ENCODE measurements around the gene MAP3K20. TPM values are rescaled to one million over a fixed set of nuclear protein-coding genes. Genes with fewer than 3 reads are reported as not detected.
"Not testable (repeated sequence)": the region's sequence is repeated elsewhere in the genome, so short reads cannot be mapped to it uniquely, and the experiment has no call there.

MAP3K20 gene
- total RNA-seq, 2 donors from 2014 or later, result 6.7 to 30.3 TPM

DNA sequence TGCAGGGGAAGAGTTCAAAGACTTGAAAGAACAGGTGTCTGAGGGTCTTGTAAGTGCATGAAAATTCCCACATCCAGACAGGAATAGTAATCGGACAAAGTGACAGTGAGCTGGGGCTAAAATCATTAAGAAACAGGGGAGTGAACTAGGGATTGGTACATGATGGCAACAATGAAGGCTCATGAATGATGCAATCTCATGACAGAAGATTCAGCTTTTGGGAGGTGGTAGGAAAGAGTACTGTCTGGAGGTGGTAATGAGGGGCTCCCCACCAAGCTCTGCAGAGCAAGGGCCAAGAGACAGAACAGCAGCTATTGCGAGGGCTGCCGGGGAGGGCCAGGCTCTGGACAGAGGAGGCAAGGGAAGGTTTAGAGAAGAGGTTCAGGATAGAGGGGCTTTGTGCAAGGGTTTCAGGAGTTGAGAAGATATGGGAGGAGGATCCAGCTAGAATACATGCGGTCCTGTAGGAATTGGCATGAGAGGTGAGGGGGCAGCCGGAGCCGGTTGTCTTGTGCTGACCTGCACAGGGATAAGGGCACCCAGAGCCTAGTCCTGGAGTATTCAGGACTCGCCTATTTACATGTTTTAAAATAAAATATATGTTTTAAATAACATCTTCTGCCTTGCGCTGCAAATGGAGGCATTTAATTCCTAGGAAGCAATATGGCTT lies 31.4 kb downstream of the MAP3K20 start:
- intact Hi-C loops (cut with DNase I, micrococcal nuclease), result no loop called here
- ATAC-seq (no peak), DNase-seq (no peak)

DNA sequence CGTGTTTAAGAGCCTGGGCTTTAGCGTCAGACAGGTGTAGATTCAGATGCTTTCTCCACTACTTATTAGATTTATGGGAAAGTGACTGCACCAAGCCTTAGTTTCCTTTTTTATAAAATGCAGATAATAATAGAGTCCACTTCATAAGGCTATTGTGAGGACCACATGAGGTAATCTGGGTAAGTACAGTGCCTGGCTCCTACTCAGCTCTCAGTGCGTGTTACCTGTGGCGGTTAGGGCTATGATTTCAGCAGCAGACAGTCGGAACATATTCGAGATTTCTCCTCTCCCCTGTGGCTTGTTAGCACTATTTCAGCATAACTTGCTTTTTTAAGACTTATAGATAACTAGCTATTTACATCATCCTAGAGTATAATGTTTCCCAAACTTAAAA lies 32.0 kb downstream of the MAP3K20 start:
- DNase-seq, result no peak
- ATAC-seq, result no peak
- intact Hi-C loops (cut with DNase I, micrococcal nuclease), result no loop called here

DNA sequence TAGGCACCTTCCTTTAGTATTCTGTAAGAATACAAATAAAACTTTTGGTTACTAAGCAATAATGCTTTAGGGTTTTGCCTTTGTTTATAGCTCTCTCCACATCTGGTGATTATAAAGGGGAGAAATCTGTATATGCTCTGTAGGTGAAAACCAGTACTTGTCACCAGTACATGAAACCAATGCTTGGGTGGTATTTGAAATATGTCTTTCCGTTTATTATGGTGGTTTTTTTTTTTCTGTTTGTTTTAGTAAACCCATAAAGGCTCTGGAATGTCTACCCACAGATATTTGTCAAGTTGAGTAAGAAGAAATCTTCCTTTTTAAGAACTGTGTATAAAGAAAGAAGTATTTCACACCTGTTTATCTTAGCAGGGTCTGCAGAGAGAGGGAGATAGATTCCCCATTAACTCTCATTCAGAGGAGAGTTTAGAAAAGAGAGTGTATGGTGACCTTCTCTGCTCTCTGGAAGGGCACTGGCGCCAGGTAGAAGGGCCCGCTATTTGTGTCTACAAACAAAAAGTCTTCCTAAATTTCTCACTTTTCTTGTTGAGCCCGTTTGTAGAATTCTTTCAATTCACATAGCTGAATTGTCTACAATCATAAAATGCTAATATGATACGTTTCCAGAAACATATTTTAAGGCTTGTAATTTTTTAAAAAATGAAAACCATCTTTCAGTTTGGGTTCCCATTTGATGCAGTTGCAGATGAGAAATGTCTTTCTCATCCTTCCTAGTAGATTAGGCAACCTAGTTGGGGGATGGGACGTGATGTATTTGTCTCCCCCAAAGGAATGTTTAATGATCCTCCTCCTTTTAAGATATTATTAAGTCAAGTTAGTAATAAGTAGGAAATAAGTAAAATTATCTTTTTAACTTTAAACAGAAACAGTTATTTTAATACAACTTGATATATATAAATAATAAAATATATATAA lies 33.9 kb downstream of the MAP3K20 start:
- intact Hi-C loops (cut with DNase I, micrococcal nuclease), result no loop called here
- ATAC-seq, result peak; percentile 28
- DNase-seq, result no peak

DNA sequence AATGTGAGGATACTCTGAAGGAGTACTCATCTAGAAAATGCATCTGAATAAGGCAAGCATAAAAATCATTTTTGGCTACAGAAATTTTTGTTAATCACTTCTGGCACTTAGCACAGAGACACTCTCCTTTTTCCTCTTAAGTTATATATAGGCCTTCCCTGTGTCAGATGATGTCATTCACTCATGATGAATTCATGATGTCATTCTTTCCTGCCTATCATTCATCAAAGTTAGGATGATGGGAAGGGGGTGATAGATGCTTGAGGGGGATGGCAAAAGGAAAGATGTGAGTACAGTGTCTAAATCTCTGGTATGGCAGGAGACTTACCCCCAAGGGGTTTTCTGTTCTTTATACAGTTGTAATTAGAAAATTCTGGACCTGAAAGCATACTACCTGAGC lies 42.0 kb downstream of the MAP3K20 start:
- ATAC-seq, result no peak
- intact Hi-C loops (cut with DNase I, micrococcal nuclease), result no loop called here
- DNase-seq, result no peak

DNA sequence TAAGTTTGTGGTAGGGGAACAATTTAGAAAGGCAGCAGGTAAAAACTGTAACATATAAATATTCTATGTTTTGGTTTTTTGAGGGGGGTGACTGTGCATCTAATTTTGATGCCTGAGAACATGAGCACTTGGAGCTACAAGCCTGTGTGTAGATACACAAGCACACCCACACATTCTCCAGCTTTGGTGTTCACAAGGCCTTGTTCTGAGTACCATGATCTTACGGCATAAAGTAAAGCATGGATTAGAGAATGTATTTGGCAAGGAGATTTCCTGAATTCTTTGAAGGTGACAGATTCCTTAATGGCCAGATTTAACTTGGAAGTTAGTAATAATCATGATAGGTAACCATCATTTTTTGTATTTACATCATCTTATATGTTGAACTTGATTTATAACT lies 42.7 kb downstream of the MAP3K20 start:
- DNase-seq (no peak), ATAC-seq (no peak)
- intact Hi-C loops (cut with DNase I, micrococcal nuclease), result no loop called here

DNA sequence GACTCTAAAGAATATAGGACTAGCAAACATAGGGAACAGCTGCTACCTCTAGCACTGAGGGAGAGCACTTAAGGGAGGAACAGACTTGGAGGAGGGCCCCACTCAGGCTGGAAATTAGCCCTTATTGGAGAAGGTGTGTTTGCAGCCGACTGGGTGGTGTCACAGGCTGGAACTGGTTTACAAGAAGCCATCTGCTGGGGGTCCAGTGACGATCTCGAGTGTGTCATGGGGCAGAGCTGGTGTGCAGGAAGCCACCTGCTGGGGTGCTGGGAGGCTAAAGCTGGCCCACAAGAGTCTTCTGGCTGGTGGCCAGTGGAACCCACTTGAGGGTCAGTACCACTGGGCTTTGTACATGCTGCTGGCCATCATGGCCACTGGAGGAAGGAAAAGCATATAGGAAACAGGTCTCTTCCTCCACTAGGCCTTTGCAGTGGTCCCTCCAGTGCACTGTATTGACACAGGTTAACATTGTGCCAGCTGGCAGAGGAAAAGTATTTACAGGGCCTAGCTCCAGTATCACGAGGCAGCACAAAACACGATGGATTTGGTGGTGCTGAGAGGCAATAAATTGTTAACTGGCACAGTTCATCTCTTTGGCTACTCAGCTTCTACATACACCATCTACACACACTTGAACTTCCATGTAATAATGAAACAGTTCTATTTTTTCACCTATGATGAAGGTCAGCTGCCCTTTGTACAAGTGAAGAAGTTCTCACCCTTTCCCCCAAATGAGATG lies 43.6 kb downstream of the MAP3K20 start:
- ATAC-seq (peak; percentile 35), DNase-seq (peak in 1 of 2 donors; percentile 48)
- intact Hi-C loops (cut with DNase I, micrococcal nuclease), result no loop called here

DNA sequence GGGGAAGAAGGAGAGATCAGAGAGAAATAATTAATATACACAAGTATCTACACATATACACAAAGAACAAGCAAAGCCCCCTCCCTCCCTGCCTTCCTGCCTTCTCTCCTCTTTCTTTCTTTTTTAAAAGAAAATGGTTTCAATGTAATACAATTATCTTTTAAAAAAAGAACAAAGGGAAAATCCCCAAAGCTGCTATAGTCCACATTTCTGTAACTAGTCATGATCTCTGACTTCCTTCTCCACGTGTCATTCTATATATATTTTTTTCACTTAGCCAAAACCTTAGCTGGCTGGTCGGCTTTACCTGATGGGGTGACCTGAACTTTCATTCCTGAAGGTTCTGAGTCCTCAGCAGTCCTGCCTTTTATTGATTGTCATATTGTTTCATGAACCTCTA lies 44.3 kb downstream of the MAP3K20 start:
- no peak for ATAC-seq
- no peak for DNase-seq
- intact Hi-C loops (cut with DNase I, micrococcal nuclease), result no loop called here

DNA sequence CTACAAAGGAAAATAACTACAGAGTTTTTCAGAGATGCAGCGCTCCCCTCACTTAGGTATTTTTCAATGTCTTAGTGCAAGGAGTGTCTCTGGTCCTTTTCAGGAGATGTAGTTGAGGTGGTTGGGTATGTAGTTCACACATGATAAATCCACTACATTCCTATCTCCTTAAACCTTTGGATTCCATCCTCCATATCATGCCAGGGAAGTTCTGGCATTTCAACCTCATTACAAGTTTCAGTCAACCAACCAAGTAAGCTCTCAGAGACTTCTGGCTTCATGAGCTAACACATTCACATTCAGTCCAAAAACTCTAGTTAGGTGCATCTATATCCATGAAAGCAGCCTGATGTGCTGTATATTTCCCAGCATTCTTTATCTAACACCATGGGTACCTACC lies 47.3 kb downstream of the MAP3K20 start:
- ATAC-seq, result no peak
- intact Hi-C loops (cut with DNase I, micrococcal nuclease), result no loop called here
- DNase-seq, result no peak

DNA sequence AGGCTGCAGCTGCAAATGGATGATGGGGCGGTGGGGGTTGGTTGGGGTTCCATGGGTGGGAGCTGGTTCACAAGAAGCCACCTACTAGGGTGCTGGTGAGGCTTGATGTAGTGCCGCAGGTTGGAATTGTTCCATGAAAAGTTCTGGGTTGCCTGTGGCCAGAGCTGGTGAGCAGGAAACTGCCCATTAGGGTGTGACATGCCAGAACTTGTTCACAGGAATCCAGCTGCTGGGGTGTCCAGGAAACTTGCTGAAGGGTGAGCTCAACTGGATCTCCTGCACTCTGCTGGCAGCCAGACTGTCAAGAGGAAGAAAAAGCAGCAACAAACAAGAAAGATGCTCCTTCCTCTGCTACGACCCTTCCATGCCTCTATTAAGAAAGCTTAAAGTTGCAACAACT lies 48.8 kb downstream of the MAP3K20 start:
- DNase-seq (no peak), ATAC-seq (no peak)
- intact Hi-C loops (cut with DNase I, micrococcal nuclease), result no loop called here

DNA sequence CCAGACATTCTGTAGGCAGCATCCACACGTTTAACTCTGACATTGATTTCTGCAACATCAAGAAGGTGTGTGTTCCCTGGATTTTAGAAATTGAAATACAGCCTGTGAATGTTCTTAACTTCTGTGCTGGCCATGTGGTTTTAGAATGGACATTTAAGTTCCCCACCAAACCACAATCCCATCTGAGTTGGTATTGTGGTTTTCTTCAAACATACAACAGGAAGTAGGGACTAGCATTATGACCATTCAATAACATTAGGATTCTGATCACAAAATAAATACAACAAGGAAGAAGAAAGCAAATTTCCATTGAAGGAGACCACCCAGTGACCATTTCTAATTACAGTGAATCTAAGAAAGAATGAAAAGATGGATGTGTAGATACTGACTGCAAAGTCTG lies 51.2 kb downstream of the MAP3K20 start:
- intact Hi-C loops (cut with DNase I, micrococcal nuclease), result no loop called here
- no peak for ATAC-seq
- DNase-seq, result no peak

DNA sequence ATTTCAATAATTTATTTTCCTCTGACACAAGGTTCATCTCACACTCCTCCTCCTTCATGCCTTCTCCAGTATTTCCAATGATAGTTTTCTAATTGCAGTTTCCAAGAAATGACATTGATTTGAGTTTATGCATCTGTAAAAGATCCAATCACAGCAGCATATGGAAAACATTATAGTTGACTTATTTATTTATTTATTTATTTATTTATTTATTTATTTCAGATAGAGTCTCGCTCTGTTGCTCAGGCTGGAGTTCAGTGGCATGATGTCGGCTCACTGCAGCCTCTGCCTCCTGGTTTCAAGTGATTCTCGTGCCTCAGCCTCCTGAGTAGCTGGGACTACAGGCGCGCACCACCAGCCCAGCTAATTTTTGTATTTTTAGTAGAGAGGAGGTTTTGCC lies 52.5 kb downstream of the MAP3K20 start:
- ATAC-seq; intact Hi-C loops (cut with DNase I, micrococcal nuclease); DNase-seq: not testable (repeated sequence)

DNA sequence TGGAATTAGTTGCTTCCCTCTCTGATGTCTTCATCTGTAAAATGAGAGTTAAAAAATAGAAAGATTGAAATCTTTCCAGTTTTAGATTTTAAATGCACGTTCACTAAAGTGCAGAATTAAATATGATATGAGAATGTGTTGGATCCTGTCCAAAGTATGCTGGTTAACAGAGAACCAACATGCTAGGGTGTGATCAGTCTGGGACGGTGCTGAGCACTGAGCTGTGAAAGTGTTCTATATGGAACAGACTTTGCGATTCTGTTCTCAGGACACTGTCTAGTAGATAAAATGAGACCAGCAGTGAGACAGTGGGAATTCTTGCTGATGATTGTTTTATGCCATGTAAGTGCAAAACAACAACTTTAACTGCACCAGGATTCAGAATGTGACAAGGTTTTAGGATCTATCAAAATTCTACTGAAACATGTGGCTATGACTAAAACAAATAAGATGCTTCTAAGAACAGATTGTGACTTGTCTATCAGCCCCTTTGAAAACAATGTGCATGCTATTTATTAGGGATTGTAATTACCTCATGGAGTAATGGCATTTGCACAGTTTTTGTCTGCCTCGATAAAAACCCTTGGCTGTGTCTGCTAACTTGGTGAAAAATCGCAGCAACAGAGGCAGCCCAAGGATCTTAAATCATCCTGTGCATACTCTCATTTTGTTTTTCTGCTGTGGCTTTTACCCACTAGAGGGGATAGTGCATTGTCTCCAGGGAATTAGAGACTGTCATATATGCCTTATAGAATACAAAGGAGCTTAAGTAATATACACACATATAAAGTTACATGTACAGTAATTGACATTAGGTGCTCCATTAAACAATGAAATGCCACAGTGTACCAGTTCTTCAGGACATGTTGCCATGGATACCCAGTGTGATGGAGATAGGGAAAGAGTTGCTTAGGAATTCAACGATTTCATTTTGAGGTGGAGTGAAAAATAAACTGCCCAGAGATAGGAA lies 55.1 kb downstream of the MAP3K20 start:
- intact Hi-C loops (cut with DNase I, micrococcal nuclease), result no loop called here
- no peak for DNase-seq
- no peak for ATAC-seq

DNA sequence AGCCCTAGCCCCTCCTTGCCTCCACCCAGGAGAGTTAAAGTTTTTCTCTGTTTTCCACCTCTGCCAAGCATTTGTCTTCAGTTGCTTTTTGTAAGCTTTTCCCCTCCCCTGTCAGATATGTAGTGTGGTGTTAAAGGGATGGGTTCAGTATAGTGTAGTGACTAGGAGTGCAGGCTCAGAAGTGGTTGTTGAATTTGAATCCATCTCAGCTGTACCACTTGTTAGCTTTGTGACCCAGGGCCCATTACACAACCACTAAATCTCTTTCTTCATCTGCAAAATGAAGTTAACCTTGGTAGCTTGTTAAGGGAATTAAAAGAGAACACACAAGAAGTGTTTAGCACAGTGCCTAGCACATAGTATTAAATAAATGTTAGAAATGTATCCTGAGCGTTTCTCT lies 56.9 kb downstream of the MAP3K20 start:
- no peak for DNase-seq
- intact Hi-C loops (cut with DNase I, micrococcal nuclease), result no loop called here
- no peak for ATAC-seq

DNA sequence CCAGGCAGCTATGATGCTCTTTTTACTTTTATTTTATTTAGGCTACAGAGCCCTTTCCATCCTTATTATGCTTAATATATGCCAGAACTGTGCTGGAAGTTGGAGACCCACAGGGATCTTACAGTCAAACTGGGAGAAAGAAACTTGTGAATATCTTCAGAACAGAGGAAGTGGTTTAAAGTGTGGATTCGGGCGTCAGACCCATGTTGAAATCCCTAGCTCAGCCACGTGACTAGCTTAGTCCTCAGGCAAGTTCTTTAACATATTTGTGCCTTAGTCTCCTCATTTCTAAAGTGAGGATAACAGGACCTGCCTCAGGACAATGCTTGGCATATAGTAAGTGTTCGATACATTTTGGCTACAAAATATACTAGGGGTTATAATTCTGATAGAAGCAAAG lies 59.1 kb downstream of the MAP3K20 start:
- no peak for ATAC-seq

DNA sequence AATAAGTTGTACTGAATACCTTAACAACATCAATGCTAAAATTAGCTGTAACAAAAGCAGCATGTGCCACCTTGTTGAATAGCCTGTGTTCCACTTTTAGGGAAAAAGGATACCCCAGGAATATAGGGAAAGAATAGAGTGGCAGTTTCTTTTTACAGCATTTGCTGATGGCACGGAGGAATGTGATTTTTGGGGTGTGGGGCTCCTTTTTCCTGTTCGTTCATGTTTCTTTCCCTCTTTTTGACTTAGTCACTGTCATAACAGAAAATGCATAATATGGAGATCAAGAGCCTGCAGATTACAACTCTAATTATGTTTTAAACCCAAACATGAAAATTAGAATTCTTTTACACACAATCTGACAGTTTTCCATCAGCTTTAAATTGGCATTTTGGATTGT lies 60.4 kb downstream of the MAP3K20 start:
- intact Hi-C loops (cut with DNase I, micrococcal nuclease), result no loop called here
- ATAC-seq (no peak), DNase-seq (no peak)

More for the DNA sequence above, 59.1 kb downstream of the MAP3K20 start:
- no peak for DNase-seq
- intact Hi-C loops (cut with DNase I, micrococcal nuclease), result no loop called here

DNA sequence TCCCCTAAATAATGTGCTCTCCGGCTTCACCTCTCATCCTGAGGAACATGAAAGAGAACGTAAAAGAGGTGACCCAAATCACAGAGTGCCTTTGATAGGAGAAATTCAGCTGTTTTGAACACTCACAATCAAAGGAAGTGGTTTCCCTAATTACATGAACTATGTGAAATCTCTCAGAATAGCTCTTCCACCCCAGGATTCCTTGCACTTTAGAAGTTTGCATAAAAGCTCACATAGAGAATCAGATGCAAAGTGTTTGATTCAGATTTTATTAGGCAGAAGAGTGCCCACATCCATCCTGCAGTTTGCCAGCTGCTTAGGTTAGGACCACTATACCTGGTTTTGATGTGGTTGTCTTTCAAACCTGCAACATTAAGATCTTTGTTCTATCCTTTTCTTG lies 61.0 kb downstream of the MAP3K20 start:
- intact Hi-C loops (cut with DNase I, micrococcal nuclease), result no loop called here
- DNase-seq (no peak), ATAC-seq (no peak)

DNA sequence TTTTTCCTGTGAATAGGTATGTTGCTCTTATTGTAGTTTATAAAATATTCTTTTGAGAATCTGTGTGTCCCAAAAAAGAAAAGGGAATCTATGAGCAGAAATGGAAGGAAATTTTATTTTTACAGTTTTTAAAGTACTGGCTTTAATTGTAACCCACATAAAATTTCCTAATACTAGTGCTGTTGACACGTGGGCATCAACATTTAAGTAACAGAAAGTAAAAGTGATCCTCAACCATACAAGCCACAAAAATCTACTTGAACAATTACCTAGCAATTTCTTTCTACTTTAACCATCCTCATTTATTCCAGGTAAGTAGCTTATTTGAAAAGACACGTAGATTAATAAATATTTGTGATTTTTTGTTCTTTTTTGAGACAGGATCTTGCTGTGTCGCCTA lies 62.0 kb downstream of the MAP3K20 start:
- DNase-seq, result no peak
- no peak for ATAC-seq
- intact Hi-C loops (cut with DNase I, micrococcal nuclease), result no loop called here

DNA sequence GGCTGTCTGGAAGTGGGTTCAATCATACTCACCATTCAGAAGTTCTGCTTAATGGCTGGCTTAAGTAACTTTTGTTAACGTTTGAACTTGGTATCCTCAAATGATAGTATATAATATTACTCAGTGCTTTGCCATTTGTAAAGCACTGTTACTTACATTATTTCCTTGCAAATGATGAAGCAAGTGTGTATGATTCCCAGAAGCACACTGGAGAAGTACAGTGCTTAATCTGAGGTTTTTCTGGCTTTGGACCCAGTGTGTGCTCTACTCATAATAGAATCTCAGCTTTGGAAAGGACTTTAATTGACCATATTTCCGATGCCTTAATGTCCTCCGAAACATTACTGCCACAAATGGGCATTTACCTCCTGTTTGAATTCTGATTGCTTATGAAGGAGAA lies 63.3 kb downstream of the MAP3K20 start:
- intact Hi-C loops (cut with DNase I, micrococcal nuclease), result no loop called here
- DNase-seq (no peak), ATAC-seq (no peak)

DNA sequence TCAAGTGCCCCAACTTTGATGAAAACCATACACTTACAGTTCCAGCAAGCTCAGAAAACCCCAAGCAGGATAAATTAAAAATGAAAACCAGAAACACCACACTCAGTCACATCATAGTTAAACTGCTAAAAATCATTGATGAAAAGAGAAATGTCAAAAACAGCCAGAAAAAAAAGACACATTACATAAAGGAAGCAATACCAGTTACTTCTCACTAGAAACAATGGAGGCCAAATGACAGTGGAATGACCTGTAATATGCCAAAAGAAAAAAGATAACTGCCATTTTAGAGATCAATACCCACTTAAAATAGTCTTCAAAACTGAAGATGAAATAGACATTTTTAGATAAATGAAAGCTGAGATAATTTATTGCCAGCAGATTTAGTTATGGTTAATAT lies 66.0 kb downstream of the MAP3K20 start:
- DNase-seq (no peak), ATAC-seq (no peak)
- intact Hi-C loops (cut with DNase I, micrococcal nuclease), result no loop called here
